Measurements from ENCODE around the gene CSF2. TPM values are rescaled to one million over a fixed set of nuclear protein-coding genes. Genes with fewer than 3 reads are reported as not detected.

CSF2 gene
- total RNA-seq: 3.5 TPM

DNA sequence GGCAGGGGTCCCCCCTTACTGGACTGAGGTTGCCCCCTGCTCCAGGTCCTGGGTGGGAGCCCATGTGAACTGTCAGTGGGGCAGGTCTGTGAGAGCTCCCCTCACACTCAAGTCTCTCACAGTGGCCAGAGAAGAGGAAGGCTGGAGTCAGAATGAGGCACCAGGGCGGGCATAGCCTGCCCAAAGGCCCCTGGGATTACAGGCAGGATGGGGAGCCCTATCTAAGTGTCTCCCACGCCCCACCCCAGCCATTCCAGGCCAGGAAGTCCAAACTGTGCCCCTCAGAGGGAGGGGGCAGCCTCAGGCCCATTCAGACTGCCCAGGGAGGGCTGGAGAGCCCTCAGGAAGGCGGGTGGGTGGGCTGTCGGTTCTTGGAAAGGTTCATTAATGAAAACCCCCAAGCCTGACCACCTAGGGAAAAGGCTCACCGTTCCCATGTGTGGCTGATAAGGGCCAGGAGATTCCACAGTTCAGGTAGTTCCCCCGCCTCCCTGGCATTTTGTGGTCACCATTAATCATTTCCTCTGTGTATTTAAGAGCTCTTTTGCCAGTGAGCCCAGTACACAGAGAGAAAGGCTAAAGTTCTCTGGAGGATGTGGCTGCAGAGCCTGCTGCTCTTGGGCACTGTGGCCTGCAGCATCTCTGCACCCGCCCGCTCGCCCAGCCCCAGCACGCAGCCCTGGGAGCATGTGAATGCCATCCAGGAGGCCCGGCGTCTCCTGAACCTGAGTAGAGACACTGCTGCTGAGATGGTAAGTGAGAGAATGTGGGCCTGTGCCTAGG, at the start of gene CSF2:
Gene CSF2 (plus strand): TSS at position 559 of the 783 bp plus-strand sequence. CDS start 35 bp downstream, at position 594.
- no peaks in the 10 kb centered on the region for H3K27me3 ChIP-seq (ENCODE audit: insufficient read depth, low read length)
- no peak within 1 kb of the TSS for H3K4me3 ChIP-seq (ENCODE audit: low read length)
- H3K4me1 ChIP-seq (ENCODE audit: insufficient read depth, low read length): peaks cover 12% of the 10 kb centered on the region
- no peaks in the 10 kb centered on the region for H3K9me3 ChIP-seq (ENCODE audit: low read depth, low read length)

DNA sequence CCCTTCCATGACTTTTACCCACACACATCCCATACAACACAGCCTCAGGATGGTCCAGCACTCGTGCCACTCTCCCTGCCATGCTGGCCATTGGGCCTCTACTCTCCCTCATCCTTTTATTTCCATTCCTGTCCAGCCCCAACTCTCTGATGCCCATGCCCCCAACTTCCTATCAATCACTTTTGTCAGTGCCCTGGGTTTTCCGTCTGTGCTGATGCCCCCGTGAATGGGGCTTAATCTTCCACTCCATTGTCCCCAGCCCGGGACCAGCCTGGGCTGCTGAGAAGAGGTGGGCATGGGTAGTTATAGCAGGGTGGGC, 49.5 kb upstream of the CSF2 start:
- H3K4me3 ChIP-seq (ENCODE audit: low read length): no peak overlapping the region
- H3K9me3 ChIP-seq (ENCODE audit: low read depth, low read length): no peaks in the 10 kb centered on the region
- peaks cover 29% of the 10 kb centered on the region for H3K4me1 ChIP-seq (ENCODE audit: insufficient read depth, low read length)

DNA sequence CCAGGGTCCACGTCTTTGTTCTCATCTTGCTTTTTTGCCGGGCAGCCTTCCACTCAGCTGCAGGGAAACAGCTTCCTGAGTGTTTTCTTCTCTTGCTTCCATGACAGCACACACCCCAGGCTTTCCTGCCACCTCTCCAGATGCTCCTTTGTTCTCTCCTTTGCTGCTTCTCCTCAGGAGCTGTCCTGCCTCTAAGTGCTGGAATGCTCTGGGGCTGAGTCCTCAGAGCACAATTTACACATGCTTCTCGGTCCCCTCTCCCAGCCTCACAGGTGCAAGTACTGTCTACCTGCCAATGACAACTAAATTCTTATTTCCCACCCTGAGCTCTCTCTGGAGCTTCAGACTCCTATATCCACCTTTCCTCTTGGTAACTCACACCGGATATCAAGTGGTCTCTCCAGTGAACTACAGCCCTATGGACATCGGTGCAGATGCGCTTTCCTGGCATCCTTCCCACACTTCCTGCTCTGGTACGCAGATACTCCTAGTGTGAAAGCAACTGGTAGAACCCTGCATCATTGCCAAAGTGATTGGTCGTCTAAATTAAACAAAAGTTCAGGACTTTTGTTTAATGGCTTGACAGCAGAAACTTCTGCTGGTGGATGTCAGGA, 48.7 kb upstream of the CSF2 start:
- Histone ChIP-seq H3K27me3 (ENCODE audit: insufficient read depth, low read length) (no peaks in the 10 kb centered on the region), H3K9me3 (ENCODE audit: low read depth, low read length) (no peaks in the 10 kb centered on the region), H3K4me1 (ENCODE audit: insufficient read depth, low read length) (peaks cover 21% of the 10 kb centered on the region), H3K4me3 (ENCODE audit: low read length) (no peak overlapping the region)

More for the DNA sequence above, 49.5 kb upstream of the CSF2 start:
- no peaks in the 10 kb centered on the region for H3K27me3 ChIP-seq (ENCODE audit: insufficient read depth, low read length)

DNA sequence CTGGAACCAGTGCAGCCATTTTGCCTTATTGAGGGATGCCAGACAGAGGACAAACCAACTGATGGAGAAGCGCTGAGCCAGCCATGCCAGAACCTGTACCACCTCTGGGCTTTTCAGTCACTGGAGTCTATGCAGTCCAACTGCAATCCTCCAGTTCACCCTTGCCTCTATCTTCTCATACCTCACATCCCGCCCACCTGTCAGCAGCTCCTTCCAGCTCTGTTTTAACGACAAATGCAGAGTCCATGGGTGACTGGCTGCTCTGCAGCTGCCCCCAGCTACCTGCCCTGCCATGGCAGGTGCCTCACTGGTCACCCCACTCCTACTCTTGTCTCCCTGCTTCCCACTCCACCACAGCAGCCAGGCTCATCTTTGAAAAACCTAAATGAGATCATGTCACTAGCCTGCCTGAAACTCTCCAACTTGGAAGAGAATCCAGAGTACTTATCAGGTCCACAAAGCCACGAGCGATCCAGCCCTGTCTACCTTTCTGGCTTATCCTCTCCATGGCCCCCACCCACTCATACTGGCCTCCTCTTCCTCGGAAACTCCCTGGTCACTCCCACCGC, 48.1 kb upstream of the CSF2 start:
- H3K9me3 ChIP-seq (ENCODE audit: low read depth, low read length): no peaks in the 10 kb centered on the region
- H3K27me3 ChIP-seq (ENCODE audit: insufficient read depth, low read length): no peaks in the 10 kb centered on the region
- no peak overlapping the region for H3K4me3 ChIP-seq (ENCODE audit: low read length)
- H3K4me1 ChIP-seq (ENCODE audit: insufficient read depth, low read length): peaks cover 17% of the 10 kb centered on the region

DNA sequence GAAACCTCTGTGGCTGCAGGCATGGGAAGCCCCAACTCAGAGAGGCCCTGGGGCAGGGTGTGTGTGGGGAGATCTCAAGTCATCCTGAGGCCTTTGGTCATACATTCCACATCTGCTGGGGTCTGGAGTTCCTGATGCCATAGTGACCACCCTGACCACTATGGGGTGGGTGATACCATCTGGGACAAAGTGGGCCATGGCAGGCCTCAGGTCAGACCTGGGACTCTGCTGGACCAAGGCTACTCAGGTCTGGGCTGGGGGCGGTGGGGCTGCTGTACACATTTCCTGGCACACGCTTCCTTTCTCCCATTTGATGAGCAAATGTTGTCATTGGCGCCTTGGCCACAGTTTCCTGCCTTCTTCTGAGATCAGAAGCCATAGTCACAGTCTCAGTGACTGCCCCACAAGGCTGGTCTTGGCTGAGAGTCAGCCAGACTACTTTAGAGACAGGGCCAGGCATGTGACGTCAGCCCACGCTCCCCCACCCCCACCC, 47.0 kb upstream of the CSF2 start:
- no peak overlapping the region for H3K4me3 ChIP-seq (ENCODE audit: low read length)
- no peaks in the 10 kb centered on the region for H3K27me3 ChIP-seq (ENCODE audit: insufficient read depth, low read length)
- H3K9me3 ChIP-seq (ENCODE audit: low read depth, low read length): no peaks in the 10 kb centered on the region
- H3K4me1 ChIP-seq (ENCODE audit: insufficient read depth, low read length): peaks cover 13% of the 10 kb centered on the region

DNA sequence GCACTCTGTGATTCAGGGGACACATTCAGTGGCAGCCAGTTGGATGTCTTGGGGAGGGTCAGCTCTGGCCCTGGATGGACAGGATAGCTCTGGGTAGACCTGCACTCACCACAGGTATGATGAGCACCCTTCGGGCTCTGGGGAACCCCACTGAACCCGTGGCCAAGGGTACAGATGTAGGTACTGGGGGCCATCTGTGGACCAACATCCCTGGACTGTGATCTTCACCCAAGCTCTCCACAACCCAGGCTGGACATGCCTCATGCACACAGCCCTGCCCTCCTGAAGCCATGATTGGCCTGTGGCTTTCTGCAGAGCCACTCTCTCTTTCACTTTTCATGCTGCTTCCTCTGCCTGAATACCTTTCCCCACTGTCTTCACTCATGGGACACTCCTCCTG, 46.6 kb upstream of the CSF2 start:
- Histone ChIP-seq H3K27me3 (ENCODE audit: insufficient read depth, low read length) (no peaks in the 10 kb centered on the region), H3K4me1 (ENCODE audit: insufficient read depth, low read length) (peaks cover 13% of the 10 kb centered on the region), H3K9me3 (ENCODE audit: low read depth, low read length) (no peaks in the 10 kb centered on the region), H3K4me3 (ENCODE audit: low read length) (no peak overlapping the region)

DNA sequence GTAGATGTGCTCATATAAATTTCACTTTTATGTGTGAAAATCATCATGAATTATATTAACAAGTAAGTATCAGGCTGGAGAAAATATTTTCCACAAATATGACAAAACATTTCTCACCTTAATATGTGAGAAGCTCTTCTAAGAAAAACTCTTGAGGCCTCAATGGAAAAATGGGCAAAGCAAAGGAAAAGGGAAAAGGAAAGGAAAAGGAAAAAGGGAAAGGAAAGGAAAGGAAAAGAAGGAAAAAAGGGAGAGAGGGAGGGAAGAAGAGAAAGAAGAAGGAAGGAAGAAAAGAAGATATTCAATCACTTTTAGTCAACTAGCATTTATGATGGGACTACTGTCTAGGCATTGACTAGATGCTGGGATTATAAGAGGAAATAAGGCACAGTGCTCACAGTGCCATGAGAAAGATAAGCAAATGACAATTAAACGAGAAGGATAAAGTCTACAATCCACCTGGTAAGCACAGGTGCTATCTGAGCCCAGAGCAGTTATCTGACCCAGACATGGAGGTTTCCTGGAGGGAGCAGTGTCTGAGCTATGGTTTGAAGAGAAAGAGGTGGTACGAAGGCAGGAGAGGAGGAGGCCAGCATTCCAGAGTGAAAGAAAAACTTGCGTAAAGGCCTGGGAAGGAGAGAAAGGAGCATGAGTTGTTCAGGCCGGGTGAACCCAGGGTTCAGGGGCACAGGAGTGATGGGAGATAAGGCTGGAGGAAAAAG, 43.8 kb upstream of the CSF2 start:
- Histone ChIP-seq H3K4me1 (ENCODE audit: insufficient read depth, low read length) (peaks cover 13% of the 10 kb centered on the region), H3K27me3 (ENCODE audit: insufficient read depth, low read length) (peaks cover 9% of the 10 kb centered on the region), H3K4me3 (ENCODE audit: low read length) (no peak overlapping the region), H3K9me3 (ENCODE audit: low read depth, low read length) (peaks cover 15% of the 10 kb centered on the region)

DNA sequence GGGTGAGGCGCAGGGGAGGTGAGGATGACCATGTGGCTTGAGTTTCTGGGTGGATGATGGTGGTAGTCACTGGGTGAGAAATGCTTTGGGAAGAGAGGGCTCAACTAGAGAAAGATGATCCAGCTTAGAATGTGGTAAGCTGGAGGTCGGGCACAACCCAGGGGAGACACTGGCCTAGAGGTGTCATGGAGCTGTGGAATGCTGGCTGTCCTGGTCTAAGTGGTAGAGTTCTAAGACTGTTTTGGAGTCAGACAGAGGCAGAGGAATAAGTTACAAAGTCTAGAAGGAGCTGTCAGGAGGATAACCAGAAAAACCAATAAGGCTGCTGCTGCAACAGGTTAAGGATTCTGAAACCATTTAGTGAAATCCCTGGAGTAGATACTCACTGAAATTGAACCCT, 43.0 kb upstream of the CSF2 start:
- Histone ChIP-seq H3K4me1 (ENCODE audit: insufficient read depth, low read length) (peaks cover 13% of the 10 kb centered on the region), H3K4me3 (ENCODE audit: low read length) (no peak overlapping the region), H3K27me3 (ENCODE audit: insufficient read depth, low read length) (peaks cover 9% of the 10 kb centered on the region), H3K9me3 (ENCODE audit: low read depth, low read length) (peaks cover 15% of the 10 kb centered on the region)

DNA sequence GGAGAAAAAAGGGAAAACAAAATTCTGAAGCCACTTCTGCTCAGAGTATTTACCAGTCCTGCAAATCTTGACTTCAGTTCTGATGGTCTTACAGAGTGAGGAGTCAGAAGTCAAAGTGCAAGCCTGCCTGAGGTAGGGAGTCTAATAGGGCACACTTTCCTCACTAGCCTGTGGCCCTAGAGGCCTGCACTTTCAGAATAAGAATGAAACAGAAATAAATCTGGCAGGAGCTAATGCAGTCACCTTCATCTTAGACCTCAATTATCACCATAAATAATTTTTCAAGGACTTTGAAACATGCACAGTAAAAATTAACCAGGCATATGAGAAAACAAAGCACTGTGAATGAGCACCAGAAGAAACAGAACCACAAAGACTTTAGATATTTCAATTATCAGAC, 41.4 kb upstream of the CSF2 start:
- peaks cover 15% of the 10 kb centered on the region for H3K9me3 ChIP-seq (ENCODE audit: low read depth, low read length)
- no peak overlapping the region for H3K4me3 ChIP-seq (ENCODE audit: low read length)
- H3K27me3 ChIP-seq (ENCODE audit: insufficient read depth, low read length): peaks cover 9% of the 10 kb centered on the region
- peaks cover 3% of the 10 kb centered on the region for H3K4me1 ChIP-seq (ENCODE audit: insufficient read depth, low read length)

DNA sequence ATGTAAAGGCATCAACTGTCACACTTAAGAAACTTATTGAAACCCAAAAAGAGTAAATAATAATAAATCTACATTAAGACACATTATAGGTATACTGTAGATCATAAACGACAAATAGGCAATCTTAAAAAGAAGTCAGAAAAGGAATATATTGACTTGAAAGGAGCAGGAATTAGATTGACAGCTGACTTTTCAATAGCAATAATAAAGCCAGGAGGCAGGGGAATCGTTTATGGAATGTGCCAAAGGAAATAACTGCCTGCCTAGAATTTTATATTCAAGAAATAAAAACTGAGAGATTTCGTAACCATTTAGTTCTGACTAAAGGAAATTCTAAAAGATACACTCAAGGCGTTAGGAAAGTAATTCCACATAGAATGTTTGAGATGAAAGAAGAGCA, 40.5 kb upstream of the CSF2 start:
- Histone ChIP-seq H3K4me3 (ENCODE audit: low read length) (no peak overlapping the region), H3K9me3 (ENCODE audit: low read depth, low read length) (peaks cover 15% of the 10 kb centered on the region), H3K4me1 (ENCODE audit: insufficient read depth, low read length) (no peaks in the 10 kb centered on the region), H3K27me3 (ENCODE audit: insufficient read depth, low read length) (peaks cover 9% of the 10 kb centered on the region)

DNA sequence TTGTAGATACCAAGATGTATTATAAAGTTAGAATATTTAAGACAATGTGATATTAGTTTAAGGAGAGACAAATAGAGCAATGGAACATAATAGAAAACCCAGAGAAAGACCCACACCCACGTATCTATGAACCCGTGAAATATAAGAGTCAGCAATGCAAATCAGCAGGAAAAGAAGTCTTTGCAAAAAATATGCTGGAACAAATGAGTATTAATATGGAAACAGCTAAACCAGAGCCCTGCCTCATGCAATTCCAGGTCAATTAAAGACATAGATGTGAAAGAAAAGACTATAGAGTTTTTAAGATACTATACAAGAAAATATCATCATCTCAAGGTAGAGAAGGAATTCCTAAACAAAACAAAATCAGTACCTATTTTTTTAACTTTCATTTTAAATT, 36.2 kb upstream of the CSF2 start:
- Histone ChIP-seq H3K4me3 (ENCODE audit: low read length) (no peak overlapping the region), H3K27me3 (ENCODE audit: insufficient read depth, low read length) (peaks cover 20% of the 10 kb centered on the region), H3K4me1 (ENCODE audit: insufficient read depth, low read length) (no peaks in the 10 kb centered on the region), H3K9me3 (ENCODE audit: low read depth, low read length) (peaks cover 15% of the 10 kb centered on the region)

DNA sequence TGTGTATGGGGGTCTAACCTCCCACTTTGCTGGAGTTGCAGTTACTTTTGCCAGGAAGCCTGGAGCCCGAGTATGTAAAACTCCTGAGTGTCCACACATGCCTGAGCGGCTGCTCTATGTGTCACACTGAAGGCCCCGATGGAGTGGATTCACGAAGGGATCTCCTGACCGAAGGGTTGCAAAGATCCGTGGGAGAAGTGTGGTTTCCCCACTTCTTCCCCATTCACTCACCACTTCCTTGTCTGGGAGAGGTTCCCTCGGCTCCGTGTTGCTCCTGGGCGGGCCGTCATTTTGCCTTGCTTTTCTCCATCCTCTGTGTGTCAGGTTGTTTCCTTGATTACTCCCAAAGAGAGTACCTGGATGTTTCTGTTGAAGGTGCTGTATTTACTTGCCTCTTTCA, 29.4 kb upstream of the CSF2 start:
- H3K9me3 ChIP-seq (ENCODE audit: low read depth, low read length): no peaks in the 10 kb centered on the region
- no peak overlapping the region for H3K4me3 ChIP-seq (ENCODE audit: low read length)
- peaks cover 7% of the 10 kb centered on the region for H3K4me1 ChIP-seq (ENCODE audit: insufficient read depth, low read length)
- peaks cover 16% of the 10 kb centered on the region for H3K27me3 ChIP-seq (ENCODE audit: insufficient read depth, low read length)

DNA sequence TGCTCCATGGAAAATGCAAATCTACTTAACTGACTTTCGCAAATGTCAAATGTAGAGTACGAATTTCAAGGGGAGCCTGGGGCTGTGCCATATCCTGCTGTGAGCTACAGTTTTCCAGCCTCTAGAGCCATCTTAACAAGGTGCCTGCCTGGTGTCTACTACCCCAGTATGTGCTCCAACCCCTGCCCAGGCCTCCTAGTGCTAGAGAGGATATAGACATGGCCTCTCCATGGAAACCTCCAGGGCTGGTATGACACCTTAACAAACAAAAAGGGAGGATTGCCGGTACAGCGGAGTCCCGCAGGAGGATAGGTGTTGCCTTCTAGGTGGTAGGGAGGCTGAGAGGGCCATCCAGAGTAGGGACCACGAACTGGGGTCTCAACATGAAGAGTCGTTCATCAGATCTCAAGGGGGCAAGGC, 26.7 kb upstream of the CSF2 start:
- peaks cover 13% of the 10 kb centered on the region for H3K4me1 ChIP-seq (ENCODE audit: insufficient read depth, low read length)
- peaks cover 9% of the 10 kb centered on the region for H3K27me3 ChIP-seq (ENCODE audit: insufficient read depth, low read length)
- no peak overlapping the region for H3K4me3 ChIP-seq (ENCODE audit: low read length)
- H3K9me3 ChIP-seq (ENCODE audit: low read depth, low read length): no peaks in the 10 kb centered on the region

DNA sequence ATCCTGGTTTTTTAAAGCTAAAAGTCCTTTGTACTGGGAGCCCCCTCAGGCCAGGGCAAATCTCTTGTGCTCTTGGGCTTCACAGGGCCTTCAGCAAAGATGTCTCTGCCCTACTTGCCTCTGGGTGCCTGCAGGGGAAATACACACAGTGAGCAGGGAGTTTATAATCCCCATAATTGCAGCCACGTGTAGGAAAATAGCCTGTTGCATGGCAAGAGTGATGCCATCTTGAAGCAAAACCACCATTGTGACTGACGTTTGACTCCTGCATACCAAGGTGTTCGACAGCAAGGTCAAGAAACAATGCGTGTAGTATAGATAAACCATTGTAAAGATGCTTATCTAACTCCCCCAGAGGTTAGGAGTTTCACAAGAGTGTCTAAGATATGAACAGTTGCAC, 24.5 kb upstream of the CSF2 start:
- Histone ChIP-seq H3K9me3 (ENCODE audit: low read depth, low read length) (no peaks in the 10 kb centered on the region), H3K27me3 (ENCODE audit: insufficient read depth, low read length) (no peaks in the 10 kb centered on the region), H3K4me3 (ENCODE audit: low read length) (no peak overlapping the region), H3K4me1 (ENCODE audit: insufficient read depth, low read length) (peaks cover 10% of the 10 kb centered on the region)

DNA sequence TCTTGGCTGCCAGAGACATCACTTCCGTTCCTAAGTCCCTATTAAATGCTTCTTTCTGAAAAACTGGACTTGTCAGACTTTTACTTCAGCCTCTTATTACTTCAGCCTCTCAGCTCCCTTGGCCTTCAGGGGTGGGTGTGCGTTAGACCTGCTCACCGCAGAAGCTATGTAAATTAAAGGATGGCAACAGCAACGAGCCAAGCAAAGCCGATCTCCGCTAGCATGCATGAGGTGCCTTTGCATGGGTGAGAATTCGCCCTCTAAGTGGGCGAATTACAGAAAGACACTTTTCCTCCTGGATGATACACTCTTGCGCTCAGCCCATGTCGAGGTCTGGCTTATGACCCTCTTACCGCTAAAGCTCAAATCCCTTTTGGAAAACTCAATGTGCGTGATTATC, 24.0 kb upstream of the CSF2 start:
- no peak overlapping the region for H3K4me3 ChIP-seq (ENCODE audit: low read length)
- no peaks in the 10 kb centered on the region for H3K9me3 ChIP-seq (ENCODE audit: low read depth, low read length)
- H3K27me3 ChIP-seq (ENCODE audit: insufficient read depth, low read length): no peaks in the 10 kb centered on the region
- H3K4me1 ChIP-seq (ENCODE audit: insufficient read depth, low read length): peaks cover 6% of the 10 kb centered on the region
